Fibroblast of pulmonary artery (primary cell): ENCODE measurements around the gene FMO2.

Experiments
- DNase-seq: peaks from one replicate; pipeline ENCODE4 v3.0.0-alpha.2; 2010; ENCODE audit warnings: low read depth
- H3K4me3 ChIP-seq: replicated peaks from 2 replicates; pipeline ENCODE4 v1.5.1; 2011; ENCODE audit warnings: low read depth, mild to moderate bottlenecking, control low read depth, low read length, moderate library complexity
- CTCF ChIP-seq: IDR thresholded peaks from 2 replicates; pipeline ENCODE4 v1.5.1; 2011; ENCODE audit warnings: mild to moderate bottlenecking, control low read depth, low read length, inconsistent platforms; ENCODE audit errors: missing control alignments

The FMO2 gene

DNA sequence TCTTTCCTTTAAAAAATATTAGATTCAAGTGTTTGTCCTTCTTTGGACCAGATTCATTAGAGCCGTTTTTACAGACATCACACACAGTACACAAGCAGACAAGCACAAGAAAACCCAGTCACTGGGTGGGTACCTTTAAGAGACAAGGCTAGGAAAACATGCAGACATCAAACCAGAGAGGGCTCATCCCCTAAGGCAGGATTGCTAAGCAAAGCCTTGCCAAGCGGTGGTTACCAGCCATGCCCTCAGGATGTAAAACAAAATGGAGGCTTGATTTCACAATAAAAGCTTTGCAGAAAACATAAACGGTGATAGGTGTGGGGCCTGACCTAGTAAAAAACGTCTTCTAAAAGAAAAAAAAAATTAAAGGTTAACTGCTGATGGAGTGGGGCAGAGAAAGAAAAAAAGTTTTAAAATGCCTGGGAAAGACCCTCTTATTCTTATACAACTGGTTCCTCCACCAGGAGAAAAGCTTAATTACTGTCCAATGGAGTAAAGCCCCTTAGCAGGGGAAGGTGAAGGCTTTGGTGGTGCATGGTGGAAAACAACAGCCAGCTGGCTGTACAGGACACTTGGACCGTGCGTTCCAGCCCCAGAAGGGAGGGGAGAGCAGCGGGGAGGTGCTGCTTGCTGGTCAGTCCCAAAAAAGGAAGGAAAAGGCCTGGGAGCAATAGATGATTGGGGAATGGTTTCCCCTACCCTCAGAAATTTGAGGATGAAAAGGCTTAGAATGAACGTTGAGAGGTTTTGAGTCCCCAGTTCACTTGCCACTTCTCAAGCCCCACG is 32.8 kb downstream of the FMO2 start:
- H3K4me3 ChIP-seq, result no peak overlapping the region
- TF ChIP-seq CTCF, result no peak
- DNase-seq, result no peak

GRCh38 chr1:171218661-171219060 is 33.6 kb downstream of the FMO2 start:
- no peak for TF ChIP-seq CTCF
- no peak overlapping the region for H3K4me3 ChIP-seq
- DNase-seq, result peak; percentile 39

- H3K4me3 ChIP-seq, result no peak overlapping the region
- DNase-seq, result peak; percentile 75
- TF ChIP-seq CTCF, result no peak
Observed at GRCh38 chr1:171219346-171220080, 34.4 kb downstream of the FMO2 start.

DNA sequence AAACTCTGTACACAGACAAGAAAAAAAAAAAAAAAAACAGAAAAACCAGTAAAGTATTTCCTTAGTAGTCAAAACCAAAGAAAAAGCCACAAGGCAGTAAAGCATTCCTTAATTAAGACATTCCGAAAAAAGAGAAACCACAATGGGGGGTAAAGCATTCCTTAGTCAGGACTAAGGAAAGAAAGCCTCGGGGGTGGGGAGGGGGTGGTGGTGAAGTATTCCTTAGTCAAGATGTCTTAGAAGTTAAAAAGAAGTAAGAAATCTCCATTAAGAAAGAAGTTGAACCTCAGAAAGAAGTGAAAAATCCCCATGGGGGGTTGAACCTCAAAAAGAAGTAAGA is 35.0 kb downstream of the FMO2 start:
- peak; percentile 81 for DNase-seq
- H3K4me3 ChIP-seq, result no peak overlapping the region
- TF ChIP-seq CTCF, result no peak

DNA sequence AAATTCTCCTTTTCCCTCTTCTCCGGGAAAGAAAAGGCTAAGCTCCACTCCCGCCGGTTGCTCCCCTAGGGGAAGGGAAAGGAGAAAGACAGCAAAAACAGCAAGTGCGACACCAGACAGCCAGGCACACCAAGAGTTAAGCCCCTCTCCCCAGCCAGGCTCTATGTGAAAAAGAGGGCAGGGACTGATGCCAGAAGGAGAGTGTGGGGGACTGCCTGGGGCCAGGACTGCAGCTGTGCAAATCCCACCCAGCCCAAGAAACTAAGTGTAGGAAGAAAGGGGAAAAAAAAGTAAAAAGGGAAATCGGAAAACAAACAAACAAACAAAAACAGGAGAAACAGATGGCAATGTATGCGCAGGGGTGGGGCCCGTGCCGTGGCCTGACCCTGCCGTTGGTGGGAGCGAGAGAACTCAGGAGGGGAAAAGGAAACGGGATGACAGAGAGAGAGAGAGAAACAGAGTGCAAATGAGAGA is 35.5 kb downstream of the FMO2 start:
- DNase-seq, result peak; percentile 69
- no peak for TF ChIP-seq CTCF
- H3K4me3 ChIP-seq, result no peak overlapping the region

GRCh38 chr1:171221665-171222591 is 36.8 kb downstream of the FMO2 start:
- no peak for DNase-seq
- no peak for TF ChIP-seq CTCF
- H3K4me3 ChIP-seq, result no peak overlapping the region
